HG03565 (cell line): ENCODE data around the gene FALEC.
"Not testable (repeated sequence)": the region's sequence is repeated elsewhere in the genome, so short reads cannot be mapped to it uniquely, and the experiment has no call there.

Experiments
- ATAC-seq: cut with Tn5 transposase; IDR thresholded peaks from one replicate; pipeline ENCODE4 v1.9.1; 2021; ENCODE audit warnings: mild to moderate bottlenecking, moderate library complexity; ENCODE audit not compliant: unreplicated experiment

Gene FALEC

DNA sequence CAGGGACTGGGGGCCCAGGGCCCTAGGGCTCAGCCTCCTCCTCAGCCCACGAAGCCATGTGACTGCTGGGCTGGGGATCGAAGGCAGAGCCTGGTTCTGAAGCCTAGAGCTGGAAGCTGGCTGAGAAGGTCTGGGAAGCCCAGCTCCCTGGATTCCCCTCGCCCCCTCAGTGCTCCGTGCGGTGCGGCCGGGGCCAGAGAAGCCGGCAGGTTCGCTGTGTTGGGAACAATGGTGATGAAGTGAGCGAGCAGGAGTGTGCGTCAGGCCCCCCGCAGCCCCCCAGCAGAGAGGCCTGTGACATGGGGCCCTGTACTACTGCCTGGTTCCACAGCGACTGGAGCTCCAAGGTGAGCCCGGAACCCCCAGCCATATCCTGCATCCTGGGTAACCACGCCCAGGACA, 42.8 kb downstream of the FALEC start:
- no peak for ATAC-seq

- ATAC-seq: no peak
Measured at GRCh38 chr1:150558761-150559655, 43.5 kb downstream of the FALEC start.

GRCh38 chr1:150559656-150560010, 44.1 kb downstream of the FALEC start:
- no peak for ATAC-seq

DNA sequence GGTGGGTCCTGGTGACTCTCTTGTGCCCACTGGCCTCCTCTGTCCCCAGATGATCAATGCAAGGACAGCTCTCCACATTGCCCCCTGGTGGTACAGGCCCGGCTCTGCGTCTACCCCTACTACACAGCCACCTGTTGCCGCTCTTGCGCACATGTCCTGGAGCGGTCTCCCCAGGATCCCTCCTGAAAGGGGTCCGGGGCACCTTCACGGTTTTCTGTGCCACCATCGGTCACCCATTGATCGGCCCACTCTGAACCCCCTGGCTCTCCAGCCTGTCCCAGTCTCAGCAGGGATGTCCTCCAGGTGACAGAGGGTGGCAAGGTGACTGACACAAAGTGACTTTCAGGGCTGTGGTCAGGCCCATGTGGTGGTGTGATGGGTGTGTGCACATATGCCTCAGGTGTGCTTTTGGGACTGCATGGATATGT, 44.5 kb downstream of the FALEC start:
- no peak for ATAC-seq

GRCh38 chr1:150560576-150561253, 45.2 kb downstream of the FALEC start:
- ATAC-seq: no peak

- no peak for ATAC-seq
Measured at GRCh38 chr1:150561254-150561973, 45.9 kb downstream of the FALEC start.

- no peak for ATAC-seq
Measured at GRCh38 chr1:150561974-150562445, 46.5 kb downstream of the FALEC start.

DNA sequence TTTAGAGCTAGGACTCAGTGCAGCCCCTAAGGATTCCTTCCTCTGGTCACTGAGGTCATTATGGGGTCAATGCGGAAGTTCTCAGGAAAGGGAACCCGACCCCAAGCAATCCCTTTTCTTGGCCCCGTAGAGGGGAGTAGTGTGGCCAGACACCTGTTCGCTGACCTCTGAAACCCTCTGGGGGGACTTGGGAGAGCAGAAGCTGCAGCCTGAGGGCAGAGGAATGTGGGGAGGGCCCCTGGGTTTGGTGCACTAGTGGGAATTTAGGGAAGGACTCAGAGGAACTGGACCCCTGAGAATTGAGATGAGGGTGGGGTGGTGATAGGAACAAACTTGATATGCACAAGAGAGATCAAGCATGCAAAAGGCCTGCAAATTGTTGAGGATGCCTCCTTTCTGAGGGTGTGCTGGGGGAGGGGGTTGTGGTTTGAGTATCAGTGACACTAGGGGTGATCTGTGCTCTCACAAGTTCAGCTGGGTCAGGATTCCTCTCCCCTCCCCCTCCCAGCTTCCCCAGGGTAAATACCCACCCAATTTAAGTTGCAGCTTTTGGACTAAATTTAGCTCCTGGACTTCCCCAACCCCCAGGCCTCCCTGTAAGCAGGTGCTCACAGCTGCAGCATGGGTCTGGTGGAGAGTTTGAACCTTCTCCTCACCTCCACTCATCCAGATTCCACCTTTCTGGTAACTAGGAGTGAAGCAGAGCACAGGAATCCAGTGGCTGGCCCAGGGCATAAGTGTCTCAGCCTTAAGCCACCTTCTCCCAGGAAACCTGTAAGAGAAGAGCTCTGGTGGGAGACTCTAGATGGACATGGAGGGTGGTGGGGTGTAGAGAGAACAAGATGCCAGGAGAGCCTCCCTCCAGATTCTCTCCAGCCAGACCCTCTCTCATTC, 47.1 kb downstream of the FALEC start:
- ATAC-seq: peak; percentile 26

DNA sequence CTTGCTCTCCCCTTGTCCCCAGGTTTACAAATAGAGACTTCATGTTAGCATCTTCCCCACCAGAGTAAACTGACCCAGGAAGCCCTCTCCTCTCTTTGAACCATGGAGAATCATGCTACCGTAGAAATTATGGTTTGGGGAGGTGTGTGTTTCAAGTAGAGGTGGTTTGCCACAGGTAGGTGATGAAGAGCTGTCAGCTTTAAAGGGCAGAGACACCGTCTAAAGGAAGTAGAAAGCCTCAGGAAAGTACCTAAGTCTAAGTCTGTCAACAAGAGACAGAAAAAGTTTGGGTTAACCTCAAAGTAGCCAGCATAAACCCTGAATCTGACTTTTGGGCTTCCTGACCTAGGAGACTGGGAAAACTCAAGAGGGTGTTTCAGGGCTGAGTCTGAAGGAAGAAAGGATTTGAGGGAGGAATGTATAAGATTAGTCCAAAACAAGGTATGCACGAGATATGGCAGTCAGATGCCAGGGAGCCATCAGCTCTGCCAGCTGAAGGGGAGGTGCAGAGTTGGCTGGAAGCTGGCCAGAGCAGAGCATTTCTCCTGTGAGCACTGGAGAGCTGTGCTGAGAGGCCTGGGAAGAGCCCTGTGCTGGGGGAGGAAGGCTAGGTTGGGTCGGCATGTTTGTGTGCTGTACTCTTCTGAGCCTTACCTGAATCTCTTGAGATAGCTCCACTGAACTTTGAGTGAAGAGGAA, 47.9 kb downstream of the FALEC start:
- ATAC-seq: no peak

DNA sequence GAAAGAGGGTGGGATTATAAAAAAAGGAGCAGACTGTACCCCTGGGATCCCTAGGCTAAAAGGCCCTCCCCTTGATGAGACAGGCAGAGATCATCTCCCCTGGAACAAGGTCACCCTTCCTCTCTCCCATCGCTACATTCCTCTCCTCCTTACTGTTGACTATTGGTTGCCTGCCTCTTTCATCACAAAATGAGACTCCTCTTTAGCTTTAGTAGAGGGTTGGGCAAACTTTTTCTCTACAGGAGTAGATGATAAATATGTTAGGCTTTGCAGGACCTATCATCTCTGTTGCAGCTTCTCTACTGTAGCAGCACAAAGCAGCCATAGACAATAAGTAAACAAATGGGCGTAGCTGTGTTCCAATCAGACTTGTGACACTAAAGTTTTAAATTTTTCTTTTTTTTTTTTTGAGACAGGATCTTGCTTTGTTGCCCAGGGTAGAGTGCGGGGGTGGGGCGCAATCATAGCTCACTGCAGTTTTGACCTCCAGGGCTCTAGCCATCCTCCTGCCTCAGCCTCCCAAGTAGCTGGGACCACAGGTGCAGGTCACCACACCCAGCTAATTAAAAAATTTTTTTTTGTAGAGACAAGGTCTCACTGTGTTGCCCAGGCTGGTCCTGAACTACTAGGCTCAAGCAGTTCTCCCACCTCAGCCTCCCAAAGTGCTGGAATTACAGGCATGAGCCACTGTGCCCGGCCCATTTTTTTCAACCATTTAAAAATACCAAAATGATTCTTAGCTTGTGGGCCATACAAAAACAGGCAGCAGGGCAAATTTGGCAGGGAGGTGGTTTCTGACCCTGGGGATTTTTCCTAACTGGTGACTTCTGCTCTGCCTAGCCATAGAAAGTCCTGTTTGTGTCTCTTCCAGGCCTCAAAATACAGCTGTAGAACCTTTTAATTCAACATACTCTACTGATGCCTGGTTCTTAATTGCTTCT, 48.8 kb downstream of the FALEC start:
- ATAC-seq: no peak

- not testable (repeated sequence) for ATAC-seq
Measured at GRCh38 chr1:150565240-150565991, 49.9 kb downstream of the FALEC start.

DNA sequence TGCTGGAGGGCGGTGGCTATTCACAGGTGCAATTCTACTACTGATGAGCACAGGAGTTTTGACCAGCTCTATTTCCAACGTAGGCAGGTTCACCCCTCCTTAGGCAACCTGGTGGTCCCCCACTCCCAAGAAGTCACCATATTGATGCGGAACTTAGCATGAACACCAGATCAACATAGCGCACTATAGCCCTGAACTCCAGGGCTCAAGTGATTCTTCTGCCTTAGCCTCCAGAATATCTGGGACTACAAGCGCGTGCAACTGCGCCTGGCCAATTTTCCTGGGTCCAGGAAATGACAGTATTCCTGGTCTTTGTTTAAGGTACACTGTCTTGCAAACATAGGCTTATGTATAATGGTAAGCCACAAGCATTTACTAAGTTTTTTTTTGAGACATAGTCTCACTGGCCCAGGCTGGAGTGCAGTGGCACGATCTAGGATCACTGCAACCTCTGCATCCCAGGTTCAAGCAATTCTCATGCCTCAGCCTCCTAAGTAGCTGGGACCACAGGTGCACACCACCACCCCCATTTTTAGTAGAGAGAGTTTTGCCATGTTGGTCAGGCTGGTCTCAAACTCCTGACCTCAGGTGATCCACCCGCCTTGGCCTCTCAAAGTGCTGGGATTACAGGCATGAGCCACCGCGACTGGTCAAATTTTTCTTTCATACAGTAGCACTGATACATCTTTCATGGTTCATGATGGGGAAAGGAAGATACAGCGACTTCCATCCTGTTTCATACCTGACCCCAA, 51.2 kb downstream of the FALEC start:
- ATAC-seq: no peak

GRCh38 chr1:150567341-150567716, 51.8 kb downstream of the FALEC start:
- ATAC-seq: peak; percentile 35

- ATAC-seq: peak; percentile 9
Measured at GRCh38 chr1:150567717-150568593, 52.4 kb downstream of the FALEC start.

DNA sequence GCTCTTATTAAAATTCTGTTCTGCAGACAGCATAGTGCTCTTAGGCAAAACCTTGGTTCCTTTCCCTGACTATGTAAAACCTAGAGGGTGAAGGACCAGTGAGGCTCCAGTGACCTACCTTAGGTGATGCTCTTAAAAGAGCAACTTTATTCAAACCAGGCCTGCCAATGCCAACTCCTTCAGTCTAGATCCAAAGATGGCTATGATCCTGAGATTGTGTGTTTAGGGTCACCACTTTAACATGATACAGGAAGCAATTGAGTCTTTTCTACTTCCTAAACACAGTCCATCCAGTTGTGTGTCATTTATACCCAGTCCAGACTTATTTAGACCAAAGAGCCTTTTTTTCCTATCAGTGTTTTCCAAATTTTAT, 53.0 kb downstream of the FALEC start:
- no peak for ATAC-seq

DNA sequence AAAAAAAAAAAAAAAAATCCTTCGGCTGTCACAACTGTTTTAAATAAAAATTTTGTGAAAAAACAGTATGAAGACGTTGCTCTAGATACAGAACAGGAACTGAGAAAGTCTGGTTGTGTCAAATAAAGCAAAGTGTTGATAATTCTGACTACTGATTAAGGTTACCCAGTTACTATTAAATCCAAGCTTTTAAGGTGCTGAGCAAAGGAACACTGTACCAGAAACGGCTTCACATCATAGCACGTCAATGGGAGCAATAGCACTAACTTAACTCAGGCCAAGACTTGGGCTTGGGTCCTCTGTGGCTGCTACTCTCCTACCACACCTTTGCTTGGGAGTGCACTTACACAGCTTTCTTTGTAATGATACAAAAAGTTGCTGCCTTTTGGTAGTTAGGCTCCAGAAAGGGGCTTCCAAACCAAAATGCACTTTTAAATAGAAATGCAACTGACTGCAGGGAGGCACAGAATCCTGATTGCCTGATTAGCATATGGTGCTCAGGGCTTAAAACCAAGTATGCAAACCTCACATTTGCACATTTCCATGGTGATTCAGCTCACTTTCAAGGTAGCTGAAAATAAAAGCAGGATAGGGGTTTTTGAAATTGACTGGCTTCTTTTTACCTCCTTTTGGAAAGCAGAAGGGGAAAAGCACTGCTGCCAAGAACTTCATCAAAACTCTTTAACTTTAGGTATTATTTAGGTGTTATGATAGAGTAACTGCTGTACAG, 57.5 kb downstream of the FALEC start:
- no peak for ATAC-seq
